DMS 273 (cell line): ENCODE results near the gene PCDHGB6.
"Not testable (repeated sequence)": the region's sequence is repeated elsewhere in the genome, so short reads cannot be mapped to it uniquely, and the experiment has no call there.

Experiments
- DNase-seq: peaks from one replicate; lab custom pipeline; 2025; ENCODE audit not compliant: unreplicated experiment; lab: John Stamatoyannopoulos, UW

PCDHGB6 gene

GRCh38 chr5:141407790-141408505 lies at the start of gene PCDHGB6:
Gene PCDHGB6, plus strand, starts transcription at chr5:141408021. Its CDS starts 182 bp downstream, at chr5:141408203.
- DNase-seq, result not testable (repeated sequence)

GRCh38 chr5:141359790-141360426 lies 47.9 kb upstream of the PCDHGB6 start, which contains the start of gene PCDHGB2:
Gene PCDHGB2, plus strand, starts transcription at chr5:141359994. Its CDS starts 142 bp downstream, at chr5:141360136.
- peak; percentile 11 for DNase-seq

- DNase-seq, result no peak
These were observed 47.1 kb upstream of the PCDHGB6 start for GRCh38 chr5:141360685-141361084.

- no peak for DNase-seq
These were observed 45.1 kb upstream of the PCDHGB6 start for GRCh38 chr5:141362719-141363118.

- no peak for DNase-seq
These were observed 43.7 kb upstream of the PCDHGB6 start, which contains the start of gene PCDHGA5 for GRCh38 chr5:141363952-141364660. Gene PCDHGA5, plus strand, starts transcription at chr5:141364162. Its CDS starts 169 bp downstream, at chr5:141364331.

- DNase-seq, result no peak
These were observed 41.6 kb upstream of the PCDHGB6 start for GRCh38 chr5:141366016-141366896.

GRCh38 chr5:141369994-141370848 lies 37.6 kb upstream of the PCDHGB6 start, which contains the start of gene PCDHGB3:
Gene PCDHGB3, plus strand, starts transcription at chr5:141370242. Its CDS starts 153 bp downstream, at chr5:141370395.
- no peak for DNase-seq

GRCh38 chr5:141371572-141372475 lies 36.0 kb upstream of the PCDHGB6 start:
- no peak for DNase-seq

- no peak for DNase-seq
These were observed 34.0 kb upstream of the PCDHGB6 start, which contains the start of gene PCDHGA6 for GRCh38 chr5:141373673-141374317. Gene PCDHGA6, plus strand, starts transcription at chr5:141373891. Its CDS starts 193 bp downstream, at chr5:141374084.

- DNase-seq, result no peak
These were observed 33.2 kb upstream of the PCDHGB6 start for GRCh38 chr5:141374627-141375026.

GRCh38 chr5:141375444-141376155 lies 32.2 kb upstream of the PCDHGB6 start:
- not testable (repeated sequence) for DNase-seq

- no peak for DNase-seq
These were observed 25.1 kb upstream of the PCDHGB6 start, which contains the start of gene PCDHGA7 for GRCh38 chr5:141382469-141383294. Gene PCDHGA7, plus strand, starts transcription at chr5:141382742. Its CDS starts 158 bp downstream, at chr5:141382900.

- DNase-seq, result no peak
These were observed 24.5 kb upstream of the PCDHGB6 start for GRCh38 chr5:141383345-141383744.

GRCh38 chr5:141384471-141385267 lies 23.2 kb upstream of the PCDHGB6 start:
- no peak for DNase-seq

GRCh38 chr5:141387557-141388311 lies 20.1 kb upstream of the PCDHGB6 start, which contains the start of gene PCDHGB4:
Gene PCDHGB4, plus strand, starts transcription at chr5:141387698. Its CDS starts 187 bp downstream, at chr5:141387885.
- DNase-seq, result not testable (repeated sequence)
